ENCODE results near the gene PTPRCAP.
"Not testable (repeated sequence)": the region's sequence is repeated elsewhere in the genome, so short reads cannot be mapped to it uniquely, and the experiment has no call there.

The PTPRCAP gene

DNA sequence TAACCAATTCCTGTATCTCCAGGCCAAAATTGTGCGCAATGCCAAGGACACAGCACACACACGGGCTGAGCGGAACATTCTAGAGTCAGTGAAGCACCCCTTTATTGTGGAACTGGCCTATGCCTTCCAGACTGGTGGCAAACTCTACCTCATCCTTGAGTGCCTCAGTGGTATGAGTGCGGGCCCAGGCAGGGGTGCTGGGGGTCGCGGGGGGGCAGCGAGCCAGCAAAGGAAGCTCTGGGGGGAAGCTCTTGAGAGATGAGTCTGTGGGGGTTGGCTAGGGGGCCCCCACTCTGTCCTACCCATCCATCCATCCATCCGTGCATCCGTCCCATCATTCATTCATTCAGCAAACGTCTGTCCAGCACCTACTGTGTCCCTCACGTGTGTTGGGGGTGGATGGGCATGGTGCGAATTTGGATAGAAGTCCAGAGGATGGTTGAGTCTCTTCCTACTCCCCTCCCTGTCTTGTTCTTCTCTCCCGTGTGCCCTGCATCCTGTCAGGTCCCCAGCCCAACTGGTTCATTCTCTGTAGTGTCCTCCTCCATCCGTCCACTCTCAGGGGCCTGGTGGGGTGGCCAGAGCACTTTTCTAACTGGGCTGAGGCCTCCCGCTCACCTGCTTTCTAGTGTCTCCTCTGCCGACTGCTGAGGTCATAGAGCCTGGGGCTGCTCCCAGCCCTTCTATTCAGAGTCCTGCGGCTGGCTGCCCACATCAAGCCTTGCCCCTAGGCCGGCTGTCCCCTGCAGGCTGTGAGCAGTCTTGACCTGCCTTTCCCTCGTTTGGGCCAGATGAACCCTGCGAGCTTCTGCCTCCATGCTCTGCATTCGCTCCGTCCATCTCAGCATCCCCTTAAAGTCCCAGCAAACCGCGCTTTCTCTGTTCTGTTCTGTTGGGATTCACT, 5.9 kb downstream of the PTPRCAP start:
- H3K4me3 ChIP-seq (ENCODE audit: low read depth, low read length) = no peak overlapping the region
- TF ChIP-seq, protein P1, sequence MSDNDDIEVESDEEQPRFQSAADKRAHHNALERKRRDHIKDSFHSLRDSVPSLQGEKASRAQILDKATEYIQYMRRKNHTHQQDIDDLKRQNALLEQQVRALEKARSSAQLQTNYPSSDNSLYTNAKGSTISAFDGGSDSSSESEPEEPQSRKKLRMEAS (IDR thresholded peaks at IDR 0.05; ENCODE audit: low read depth, low read length) = no peak
- TF ChIP-seq MYC (IDR thresholded peaks at IDR 0.05; ENCODE audit: low read depth, low read length) = no peak
- TF ChIP-seq, protein P2, sequence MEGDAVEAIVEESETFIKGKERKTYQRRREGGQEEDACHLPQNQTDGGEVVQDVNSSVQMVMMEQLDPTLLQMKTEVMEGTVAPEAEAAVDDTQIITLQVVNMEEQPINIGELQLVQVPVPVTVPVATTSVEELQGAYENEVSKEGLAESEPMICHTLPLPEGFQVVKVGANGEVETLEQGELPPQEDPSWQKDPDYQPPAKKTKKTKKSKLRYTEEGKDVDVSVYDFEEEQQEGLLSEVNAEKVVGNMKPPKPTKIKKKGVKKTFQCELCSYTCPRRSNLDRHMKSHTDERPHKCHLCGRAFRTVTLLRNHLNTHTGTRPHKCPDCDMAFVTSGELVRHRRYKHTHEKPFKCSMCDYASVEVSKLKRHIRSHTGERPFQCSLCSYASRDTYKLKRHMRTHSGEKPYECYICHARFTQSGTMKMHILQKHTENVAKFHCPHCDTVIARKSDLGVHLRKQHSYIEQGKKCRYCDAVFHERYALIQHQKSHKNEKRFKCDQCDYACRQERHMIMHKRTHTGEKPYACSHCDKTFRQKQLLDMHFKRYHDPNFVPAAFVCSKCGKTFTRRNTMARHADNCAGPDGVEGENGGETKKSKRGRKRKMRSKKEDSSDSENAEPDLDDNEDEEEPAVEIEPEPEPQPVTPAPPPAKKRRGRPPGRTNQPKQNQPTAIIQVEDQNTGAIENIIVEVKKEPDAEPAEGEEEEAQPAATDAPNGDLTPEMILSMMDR (IDR thresholded peaks at IDR 0.05; ENCODE audit: low read depth, low read length) = no peak
- TF ChIP-seq POLR2A (IDR thresholded peaks at IDR 0.05; ENCODE audit: extremely low read depth, insufficient read length) = no peak
- DNase-seq (ENCODE audit: low read depth) = no peak

DNA sequence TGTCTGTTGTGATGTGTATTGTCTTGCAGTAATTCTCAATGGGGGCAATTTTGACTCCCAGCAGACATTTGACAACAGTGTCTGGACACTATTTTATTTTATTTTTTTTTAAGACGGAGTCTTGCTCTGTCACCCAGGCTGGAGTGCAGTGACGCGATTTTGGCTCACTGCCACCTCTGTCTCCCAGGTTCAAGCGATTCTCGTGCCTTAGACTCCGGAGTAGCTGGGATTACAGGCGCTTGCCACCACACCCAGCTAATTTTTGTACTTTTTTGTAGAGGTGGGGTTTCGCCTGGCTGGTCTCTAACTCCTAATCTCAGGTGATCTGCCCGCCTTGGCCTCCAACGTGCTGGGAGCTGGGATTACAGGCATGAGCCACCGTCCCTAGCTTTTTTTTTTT, 7.8 kb downstream of the PTPRCAP start:
- no peak for DNase-seq (ENCODE audit: low read depth)
- TF ChIP-seq MYC (IDR thresholded peaks at IDR 0.05; ENCODE audit: low read depth, low read length) (no peak), POLR2A (IDR thresholded peaks at IDR 0.05; ENCODE audit: extremely low read depth, insufficient read length) (no peak)
- TF ChIP-seq, protein P2 (IDR thresholded peaks at IDR 0.05; ENCODE audit: low read depth, low read length) = no peak
- TF ChIP-seq, protein P1 (IDR thresholded peaks at IDR 0.05; ENCODE audit: low read depth, low read length) = no peak
- peak overlapping the region; percentile 81 for H3K4me3 ChIP-seq (ENCODE audit: low read depth, low read length)

DNA sequence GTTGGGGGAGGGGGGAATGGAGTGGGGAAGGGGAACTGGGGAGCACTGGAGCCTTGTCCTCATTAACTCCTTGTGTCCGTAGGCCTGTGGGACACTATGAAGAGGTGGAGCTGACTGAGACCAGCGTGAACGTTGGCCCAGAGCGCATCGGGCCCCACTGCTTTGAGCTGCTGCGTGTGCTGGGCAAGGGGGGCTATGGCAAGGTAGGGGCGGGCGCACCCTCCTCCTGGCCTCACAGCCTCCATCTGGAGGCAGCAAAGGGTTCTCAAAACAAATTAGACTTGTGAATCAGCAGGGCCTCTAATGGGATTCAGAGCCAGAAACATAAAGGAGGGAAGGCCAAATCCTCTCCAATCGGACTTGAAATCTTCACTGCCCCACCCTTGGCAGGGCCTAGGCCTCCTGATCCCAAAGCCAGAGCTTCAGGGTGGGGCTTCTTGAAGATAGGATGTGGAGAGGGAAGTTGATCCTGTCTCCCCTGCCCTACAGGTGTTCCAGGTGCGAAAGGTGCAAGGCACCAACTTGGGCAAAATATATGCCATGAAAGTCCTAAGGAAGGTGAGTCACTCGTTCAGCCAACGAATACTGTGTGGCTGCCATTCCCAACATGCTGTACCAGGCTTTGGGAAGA, 8.3 kb downstream of the PTPRCAP start:
- no peak for DNase-seq (ENCODE audit: low read depth)
- H3K4me3 ChIP-seq (ENCODE audit: low read depth, low read length) = peak overlapping the region; percentile 81
- TF ChIP-seq POLR2A (IDR thresholded peaks at IDR 0.05; ENCODE audit: extremely low read depth, insufficient read length) = no peak

DNA sequence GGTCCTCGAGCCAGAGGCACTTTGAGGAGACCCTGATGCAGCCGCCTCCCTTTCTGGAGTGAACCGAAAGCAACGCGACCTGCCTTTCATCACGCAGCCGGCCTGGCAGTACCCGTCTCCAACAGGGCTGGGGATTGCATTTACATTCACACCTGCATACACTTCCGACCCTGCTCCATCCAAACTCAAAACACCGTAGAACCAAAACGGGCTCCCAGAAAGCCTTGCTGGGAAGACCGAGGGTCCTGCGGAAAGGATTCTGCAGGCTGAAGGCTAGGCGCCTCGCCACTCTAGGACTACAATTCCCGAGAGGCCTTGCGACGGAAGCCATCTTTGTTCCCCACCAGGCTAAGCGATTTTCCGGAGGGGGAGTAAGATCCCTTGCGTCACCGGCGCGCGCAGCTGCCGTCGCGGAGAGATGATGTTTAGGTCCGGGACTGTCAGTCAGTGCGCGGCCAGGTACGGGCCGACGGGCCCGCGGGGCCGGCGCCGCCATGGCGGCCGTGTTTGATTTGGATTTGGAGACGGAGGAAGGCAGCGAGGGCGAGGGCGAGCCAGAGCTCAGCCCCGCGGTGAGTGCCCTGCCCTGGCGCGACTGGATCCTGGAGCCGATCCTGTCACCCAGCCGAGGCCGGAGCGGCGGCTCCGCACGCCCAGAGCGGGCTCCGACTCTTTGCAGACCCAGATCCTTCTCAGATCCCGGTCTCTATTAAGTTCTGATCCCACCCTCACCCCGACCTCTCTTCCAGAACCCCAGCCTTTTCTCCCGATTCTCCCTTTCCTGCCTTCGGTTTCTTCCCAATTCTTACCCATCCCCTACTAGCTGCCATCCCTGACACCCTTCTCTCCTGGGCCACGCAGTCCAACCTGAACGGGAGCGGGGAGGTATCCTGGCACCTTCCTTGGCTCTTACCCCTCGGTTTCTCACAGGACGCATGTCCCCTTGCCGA, 9.2 kb downstream of the PTPRCAP start, which contains the start of gene RPS6KB2:
RPS6KB2 (plus strand) TSS at position 443 of the 950 bp plus-strand sequence; CDS start at position 495, 52 bp downstream.
- peak; percentile 98 for DNase-seq (ENCODE audit: low read depth)
- peak within 1 kb of the TSS; percentile 81 for H3K4me3 ChIP-seq (ENCODE audit: low read depth, low read length)
- TF ChIP-seq MYC (IDR thresholded peaks at IDR 0.05; ENCODE audit: low read depth, low read length) = peak; percentile 81
- TF ChIP-seq, protein P2 (IDR thresholded peaks at IDR 0.05; ENCODE audit: low read depth, low read length) = no peak
- TF ChIP-seq, protein P1 (IDR thresholded peaks at IDR 0.05; ENCODE audit: low read depth, low read length) = peak; percentile 56; the same call in 1 of the 2 replicates
- peak; percentile 87 for TF ChIP-seq POLR2A (IDR thresholded peaks at IDR 0.05; ENCODE audit: extremely low read depth, insufficient read length)

DNA sequence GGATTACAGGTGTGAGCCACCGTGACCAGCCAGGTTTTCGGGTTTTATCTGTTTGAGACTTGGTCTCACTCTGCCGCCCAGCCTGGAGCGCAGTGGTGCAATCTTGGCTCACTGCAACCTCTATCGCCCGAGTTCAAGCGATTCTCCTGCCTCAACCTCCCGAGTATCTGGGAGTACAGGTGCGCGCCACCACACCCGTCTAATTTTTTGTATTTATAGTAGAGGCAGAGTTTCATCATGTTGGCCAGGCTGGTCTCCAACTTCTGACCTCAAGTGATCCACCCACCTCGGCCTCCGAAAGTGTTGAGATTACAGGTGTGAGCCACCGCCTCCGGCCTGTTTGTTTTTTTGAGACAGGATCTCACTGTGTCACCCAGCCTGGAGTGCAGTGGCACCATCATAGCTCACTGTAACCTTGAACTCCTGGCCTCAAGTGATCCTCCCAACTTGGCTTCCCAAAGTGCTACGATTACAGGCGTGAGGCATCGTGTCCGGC, 10.1 kb downstream of the PTPRCAP start:
- peak overlapping the region; percentile 81 for H3K4me3 ChIP-seq (ENCODE audit: low read depth, low read length)
- not testable (repeated sequence) for DNase-seq (ENCODE audit: low read depth)

DNA sequence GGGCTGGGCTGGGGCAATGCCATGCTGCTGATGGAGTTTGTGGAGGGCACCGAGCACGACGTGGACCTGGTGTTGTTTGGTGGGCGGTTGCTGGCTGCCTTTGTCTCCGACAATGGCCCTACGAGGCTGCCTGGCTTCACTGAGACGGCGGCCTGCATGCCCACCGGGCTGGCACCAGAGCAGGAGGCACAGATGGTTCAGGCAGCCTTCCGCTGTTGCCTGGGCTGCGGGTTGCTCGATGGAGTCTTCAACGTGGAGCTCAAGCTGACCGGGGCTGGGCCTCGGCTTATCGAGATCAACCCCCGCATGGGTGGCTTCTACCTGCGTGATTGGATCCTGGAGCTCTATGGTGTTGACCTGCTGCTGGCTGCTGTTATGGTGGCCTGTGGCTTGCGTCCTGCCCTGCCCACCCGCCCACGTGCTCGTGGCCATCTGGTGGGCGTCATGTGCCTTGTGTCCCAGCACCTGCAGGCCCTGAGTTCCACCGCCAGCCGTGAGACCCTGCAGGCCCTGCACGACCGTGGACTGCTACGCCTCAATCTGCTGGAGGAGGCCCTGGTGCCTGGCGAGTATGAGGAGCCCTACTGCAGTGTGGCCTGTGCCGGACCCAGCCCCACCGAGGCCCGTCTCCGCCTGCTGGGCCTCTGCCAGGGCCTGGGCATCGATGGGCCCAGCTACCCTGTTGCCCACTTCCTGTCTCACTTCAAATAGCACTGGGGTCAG, 13.4 kb downstream of the PTPRCAP start:
- TF ChIP-seq, protein P2 (IDR thresholded peaks at IDR 0.05; ENCODE audit: low read depth, low read length) = no peak
- TF ChIP-seq MYC (IDR thresholded peaks at IDR 0.05; ENCODE audit: low read depth, low read length) = no peak
- TF ChIP-seq POLR2A (IDR thresholded peaks at IDR 0.05; ENCODE audit: extremely low read depth, insufficient read length) = no peak
- TF ChIP-seq, protein P1 (IDR thresholded peaks at IDR 0.05; ENCODE audit: low read depth, low read length) = no peak
- no peak for DNase-seq (ENCODE audit: low read depth)
- H3K4me3 ChIP-seq (ENCODE audit: low read depth, low read length) = no peak overlapping the region

Measured in NB4 (cell line).